Gastroesophageal sphincter (tissue), 4 donors: Measurements from ENCODE around the gene TRIM38. TPM values are rescaled to one million over a fixed set of nuclear protein-coding genes. Genes with fewer than 3 reads are reported as not detected.
"Not testable (repeated sequence)": the region's sequence is repeated elsewhere in the genome, so short reads cannot be mapped to it uniquely, and the experiment has no call there.

Experiments used
- ATAC-seq: fragments of 150-250 bp; one replicate; pipeline ENCODE4 v1.9.1; 2016; ENCODE audit warnings: mild to moderate bottlenecking, moderate library complexity
- H3K27ac ChIP-seq, 4 donors: fragments of 200-600 bp; sonication (generic) in 3 of 4; 1 replicate in 3 of 4; 2 replicates in 1 of 4; pipeline ENCODE4 v1.5.1; 2016 to 2019
- H3K27me3 ChIP-seq: fragments of 200-600 bp; sonication (generic); one replicate; pipeline ENCODE4 v1.5.1; 2019
- H3K36me3 ChIP-seq, 2 donors: fragments of 200-600 bp; sonication (generic); one replicate each; pipeline ENCODE4 v1.5.1; 2019; ENCODE audit warnings: control low read depth in 1 of 2
- H3K4me1 ChIP-seq, 3 donors: fragments of 200-600 bp; sonication (generic); 1 replicate in 2 of 3; 2 replicates in 1 of 3; pipeline ENCODE4 v1.5.1; 2016 to 2019; ENCODE audit warnings: control low read depth in 2 of 3
- H3K4me3 ChIP-seq, 2 donors: fragments of 200-600 bp; sonication (generic); one replicate each; pipeline ENCODE4 v1.5.1; 2019; ENCODE audit warnings: mild to moderate bottlenecking in 1 of 2, moderate library complexity in 1 of 2
- H3K9me3 ChIP-seq, 3 donors: fragments of 200-600 bp; sonication (generic); one replicate each; pipeline ENCODE4 v1.5.1; 2017 to 2019; ENCODE audit warnings: control low read depth in 2 of 3
- CTCF ChIP-seq, 4 experiments: fragments of 200-600 bp in 2 of 4; fragments of 450-650 bp in 2 of 4; sonication (generic) in 1 of 4; IDR thresholded peaks; one replicate each; pipeline ENCODE4 v1.5.1; 2017 to 2019; ENCODE audit warnings: antibody characterized with exemption in 4 of 4, mild to moderate bottlenecking in 2 of 4, moderate library complexity in 2 of 4
- EP300 ChIP-seq: sonication (generic); formaldehyde crosslinking; IDR thresholded peaks from one replicate; pipeline ENCODE4 v1.6.1; 2017; ENCODE audit warnings: antibody characterized with exemption, mild to moderate bottlenecking
- POLR2A ChIP-seq, 2 donors: fragments of 450-650 bp; IDR thresholded peaks; one replicate each; pipeline ENCODE4 v1.6.1; 2017; ENCODE audit warnings: antibody characterized with exemption in 2 of 2, mild to moderate bottlenecking in 2 of 2, moderate library complexity in 1 of 2
- POLR2AphosphoS5 ChIP-seq: sonication (generic); formaldehyde crosslinking; IDR thresholded peaks from one replicate; pipeline ENCODE4 v1.6.1; 2017; ENCODE audit warnings: antibody characterized with exemption
- WGBS, 2 donors: methylation state at CpG; one replicate each; pipeline ENCODE4 v1.1.5; 2018; ENCODE audit warnings: low coverage in 1 of 2; 5-methylcytosine and 5-hydroxymethylcytosine counted together
- total RNA-seq, 4 donors: library from RNA; depleted of rRNA; stranded (reverse); fragments of >200 nt; gene quantifications; one replicate each; pipeline ENCODE4 v1.1.0, GENCODE V29; 2016

Gene TRIM38
- total RNA-seq, 4 donors from 2014 or later = 6.1 to 10.4 (median 8.2) TPM

DNA sequence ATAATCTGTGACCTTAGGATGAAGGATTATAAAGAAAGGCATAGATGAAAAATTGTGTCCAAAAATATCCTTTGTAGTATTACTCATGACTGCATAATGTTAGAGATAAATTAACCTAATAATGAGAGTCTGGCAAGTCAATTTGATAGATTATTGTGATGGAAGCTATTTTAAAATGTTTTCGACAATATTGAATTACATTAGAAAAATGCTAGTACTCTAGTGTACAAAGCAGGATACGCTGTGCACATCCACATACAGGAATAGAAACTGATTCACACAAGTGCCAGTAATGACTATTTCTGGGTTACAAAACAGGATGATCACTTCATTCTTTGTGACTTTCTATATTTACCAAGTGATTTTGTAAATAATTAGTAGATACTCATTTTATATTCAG, 35.4 kb upstream of the TRIM38 start:
- Histone ChIP-seq H3K36me3 (no peaks in the 10 kb centered on the region), H3K27ac (no peak overlapping the region), H3K4me3 (no peak overlapping the region), H3K4me1 (no peaks in the 10 kb centered on the region), H3K9me3 (no peaks in the 10 kb centered on the region), H3K27me3 (peaks cover 4% of the 10 kb centered on the region)
- no peak for TF ChIP-seq EP300
- ATAC-seq = no peak
- WGBS, 2 donors = 62 to 74% methylated on average over 2 of the region's 2 CpGs

GRCh38 chr6:25927756-25928216, 34.8 kb upstream of the TRIM38 start:
- H3K27me3 ChIP-seq = peaks cover 4% of the 10 kb centered on the region
- H3K27ac ChIP-seq = no peak overlapping the region
- no peaks in the 10 kb centered on the region for H3K36me3 ChIP-seq
- no peak overlapping the region for H3K4me3 ChIP-seq
- TF ChIP-seq POLR2AphosphoS5 (no peak), POLR2A (IDR thresholded peaks at IDR 0.05) (no peak), EP300 (no peak), CTCF (IDR thresholded peaks at IDR 0.05) (no peak)
- H3K9me3 ChIP-seq = no peaks in the 10 kb centered on the region
- ATAC-seq = no peak
- H3K4me1 ChIP-seq = no peaks in the 10 kb centered on the region
- WGBS, 2 donors = 26 to 79% methylated on average over 2 of the region's 2 CpGs

GRCh38 chr6:25928562-25929324, 33.9 kb upstream of the TRIM38 start:
- no peaks in the 10 kb centered on the region for H3K9me3 ChIP-seq
- peaks cover 4% of the 10 kb centered on the region for H3K27me3 ChIP-seq
- ATAC-seq = no peak
- H3K4me3 ChIP-seq = no peak overlapping the region
- 80 to 82% methylated on average over 4 of the region's 4 CpGs for WGBS, 2 donors
- no peaks in the 10 kb centered on the region for H3K36me3 ChIP-seq
- TF ChIP-seq POLR2A (IDR thresholded peaks at IDR 0.05) (no peak), CTCF (IDR thresholded peaks at IDR 0.05) (no peak), POLR2AphosphoS5 (no peak), EP300 (no peak)
- H3K4me1 ChIP-seq = no peaks in the 10 kb centered on the region
- no peak overlapping the region for H3K27ac ChIP-seq

DNA sequence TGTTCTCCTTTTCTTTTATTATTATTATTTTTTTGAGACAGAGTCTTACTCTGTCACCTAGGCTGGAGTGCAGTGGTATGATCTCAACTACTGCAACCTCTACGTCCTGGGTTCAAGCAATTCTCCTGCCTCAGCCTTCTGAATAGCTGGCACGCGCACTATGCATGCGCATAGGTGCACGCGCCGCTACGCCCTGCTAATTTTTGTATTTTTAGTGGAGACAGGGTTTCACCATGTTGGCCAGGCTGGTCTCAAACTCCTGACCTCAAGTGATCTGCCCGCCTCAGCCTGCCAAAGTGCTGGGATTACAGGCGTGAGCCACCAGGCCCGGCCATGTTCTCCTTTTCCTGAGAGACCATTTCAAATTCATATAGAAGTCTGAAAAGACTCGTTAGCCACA, 32.8 kb upstream of the TRIM38 start:
- H3K27ac ChIP-seq, H3K27me3 ChIP-seq, H3K4me3 ChIP-seq, H3K9me3 ChIP-seq, H3K4me1 ChIP-seq, H3K36me3 ChIP-seq, ATAC-seq: not testable (repeated sequence)
- WGBS, 2 donors = 93 to 96% methylated on average over 3 to 12 of the region's 12 CpGs

- no peaks in the 10 kb centered on the region for H3K4me1 ChIP-seq
- no peak for ATAC-seq
- no peak within 1 kb of the TSS for H3K4me3 ChIP-seq
- no peaks in the 10 kb centered on the region for H3K27me3 ChIP-seq
- no peaks in the 10 kb centered on the region for H3K36me3 ChIP-seq
- no peaks in the 10 kb centered on the region for H3K9me3 ChIP-seq
- no peak for TF ChIP-seq CTCF (IDR thresholded peaks at IDR 0.05)
- TF ChIP-seq EP300 = no peak
- no peak for TF ChIP-seq POLR2A (IDR thresholded peaks at IDR 0.05)
- TF ChIP-seq POLR2AphosphoS5 = no peak
- WGBS, 2 donors = 78 to 86% methylated on average over 2 to 9 of the region's 9 CpGs
- no peak within 1 kb of the TSS for H3K27ac ChIP-seq
These were observed 31.8 kb upstream of the TRIM38 start, which contains the start of gene SLC17A2 for GRCh38 chr6:25930532-25931410. Gene SLC17A2, minus strand, starts transcription at chr6:25930691. Its CDS starts 4,895 bp downstream, at chr6:25925796.
